Keratinocyte (primary cell): ENCODE results near the gene NFATC2.

ENCODE experiments used
- CTCF ChIP-seq, 3 experiments: IDR thresholded peaks in 1 of 3; conservative IDR thresholded peaks in 1 of 3; optimal IDR thresholded peaks in 1 of 3; 2 replicates in 2 of 3; 3 replicates in 1 of 3; pipeline versions ENCODE3 to v1.5.1; 2011; ENCODE audit warnings: low read length in 3 of 3, mild to moderate bottlenecking in 3 of 3, moderate library complexity in 2 of 3, control low read depth in 1 of 3, inconsistent platforms in 1 of 3; ENCODE audit not compliant: insufficient read depth in 2 of 3; ENCODE audit errors: extremely low read depth in 1 of 3
- EZH2 ChIP-seq: IDR thresholded peaks from one replicate; pipeline ENCODE4 v1.6.1; 2012; ENCODE audit warnings: inconsistent platforms, mild to moderate bottlenecking, low read length, moderate library complexity

- TF ChIP-seq CTCF (optimal IDR thresholded peaks at IDR 0.05 in 1 of 3, IDR thresholded peaks at IDR 0.05 in 1 of 3, conservative IDR thresholded peaks at IDR 0.05 in 1 of 3; ENCODE audit: extremely low read depth in 1 of 3, insufficient read depth in 2 of 3, low read length in 3 of 3) (no peak), EZH2 (no peak)
Observed at GRCh38 chr20:51500936-51501335, 41.6 kb downstream of the NFATC2 start.
